NCI-H146 treated with DMSO at 0.1 percent for 48 hours (cell line): ENCODE data around the gene TMEM231.
"Not testable (repeated sequence)": the region's sequence is repeated elsewhere in the genome, so short reads cannot be mapped to it uniquely, and the experiment has no call there.

Experiments
- DNase-seq: peaks from one replicate; lab custom pipeline; 2025; ENCODE audit not compliant: unreplicated experiment; lab: John Stamatoyannopoulos, UW

TMEM231 gene, protein sequence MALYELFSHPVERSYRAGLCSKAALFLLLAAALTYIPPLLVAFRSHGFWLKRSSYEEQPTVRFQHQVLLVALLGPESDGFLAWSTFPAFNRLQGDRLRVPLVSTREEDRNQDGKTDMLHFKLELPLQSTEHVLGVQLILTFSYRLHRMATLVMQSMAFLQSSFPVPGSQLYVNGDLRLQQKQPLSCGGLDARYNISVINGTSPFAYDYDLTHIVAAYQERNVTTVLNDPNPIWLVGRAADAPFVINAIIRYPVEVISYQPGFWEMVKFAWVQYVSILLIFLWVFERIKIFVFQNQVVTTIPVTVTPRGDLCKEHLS

GRCh38 chr16:75555707-75556430, at the start of gene TMEM231:
Gene TMEM231, minus strand, starts transcription at chr16:75556252. Its CDS starts 43 bp downstream, at chr16:75556209.
- peak; percentile 66 for DNase-seq

DNA sequence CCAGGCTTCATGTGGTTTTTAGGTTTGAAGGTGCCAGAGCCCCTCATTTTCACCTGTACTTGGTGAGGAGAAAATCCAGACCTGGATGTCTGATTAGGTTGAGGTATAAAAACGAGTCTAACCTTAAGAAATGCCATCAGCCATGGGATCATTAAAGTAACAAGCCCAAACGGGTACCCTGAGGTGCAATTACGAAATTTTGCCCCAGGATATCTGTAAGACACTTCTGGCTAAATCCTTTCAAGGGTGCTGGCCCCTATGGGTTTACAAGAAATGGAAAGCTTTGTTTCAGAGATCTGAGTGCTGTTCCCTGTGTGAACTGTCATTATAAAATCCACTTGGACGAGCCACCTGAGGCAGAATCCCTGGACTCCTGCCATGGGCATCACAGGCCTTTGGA, 47.2 kb upstream of the TMEM231 start:
- no peak for DNase-seq

DNA sequence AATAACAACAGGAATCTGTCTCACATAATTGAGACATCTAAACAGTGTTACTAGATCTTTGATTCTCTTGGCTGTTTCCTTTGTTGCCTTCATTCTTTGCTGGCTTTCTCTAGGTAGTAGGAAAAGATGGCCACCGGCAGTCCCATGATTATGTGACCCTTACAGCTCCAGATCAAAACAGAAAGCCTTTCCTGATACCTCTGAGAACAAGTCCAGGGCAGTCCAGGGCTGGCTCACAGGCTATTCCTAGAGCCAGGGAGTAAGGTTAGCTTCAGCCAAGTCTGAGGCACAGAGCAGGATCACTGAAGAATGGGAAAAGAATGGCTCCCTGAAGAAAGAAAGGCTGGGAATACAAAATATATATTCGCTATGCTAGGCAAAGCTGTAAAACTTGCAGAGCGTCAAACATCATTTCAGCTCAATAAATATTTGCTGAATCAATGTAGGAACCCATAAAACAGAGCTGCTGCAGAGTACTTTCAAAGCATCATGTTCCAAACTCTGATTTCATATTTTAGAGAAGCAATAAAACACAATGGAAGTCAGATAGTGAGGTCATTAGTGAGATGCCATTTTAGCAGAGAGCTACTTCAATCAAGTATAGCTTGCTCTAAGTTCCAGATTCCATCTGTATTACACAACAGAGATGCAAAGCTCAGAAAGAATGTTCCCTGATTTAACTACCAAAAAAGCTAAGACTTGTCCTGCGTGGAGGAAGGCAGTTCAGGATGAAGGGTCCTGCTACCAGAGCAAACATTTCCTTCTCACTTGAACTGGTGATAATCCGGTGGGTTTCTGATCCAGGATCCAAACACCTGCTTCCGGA, 43.6 kb upstream of the TMEM231 start:
- DNase-seq: no peak

DNA sequence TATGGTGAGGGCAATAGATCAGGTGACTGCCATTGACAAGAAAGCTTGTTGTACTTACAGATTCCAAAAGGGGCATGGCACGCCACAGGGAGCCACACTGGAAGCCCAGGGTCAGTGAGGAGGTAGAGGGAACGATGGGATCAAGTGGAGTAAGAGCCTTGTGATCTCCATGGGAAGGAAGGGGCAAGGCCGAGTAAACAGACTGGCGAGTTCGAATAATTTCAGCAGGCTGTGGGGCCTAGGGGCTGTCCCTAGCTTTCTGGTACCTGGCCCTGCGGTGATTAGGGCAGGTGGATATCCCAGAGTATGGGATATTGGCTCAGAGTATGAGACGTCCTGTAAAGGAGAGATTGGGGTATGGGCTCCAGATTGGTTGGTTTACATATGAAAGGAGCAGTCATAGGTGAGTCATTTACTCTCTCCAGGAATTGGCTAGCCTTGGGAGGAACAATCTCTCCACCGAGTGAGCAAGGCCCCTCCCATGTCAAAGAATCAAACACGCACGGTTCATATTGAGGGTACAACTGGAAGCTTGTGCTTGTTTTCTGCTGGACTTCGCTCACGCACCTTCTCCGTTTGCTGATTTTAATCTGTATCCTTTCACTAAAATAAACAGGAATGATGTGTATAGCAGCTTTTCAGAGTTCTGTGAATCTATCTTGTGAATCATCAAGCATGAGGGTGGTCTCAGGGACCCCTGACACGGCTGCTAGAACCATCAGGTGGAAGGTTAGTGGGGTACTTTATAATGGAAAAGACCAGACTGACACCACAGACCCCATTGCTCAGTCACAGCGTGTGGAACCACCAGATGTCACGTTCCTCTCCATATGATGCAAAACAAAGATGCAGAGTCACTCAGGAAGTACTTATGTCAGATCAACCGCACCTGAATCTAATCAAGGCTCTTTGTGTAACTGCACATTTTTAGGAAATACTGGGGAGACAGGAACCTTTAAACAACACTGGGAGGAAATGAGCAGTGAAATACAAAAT, 38.1 kb upstream of the TMEM231 start:
- DNase-seq: no peak

- DNase-seq: no peak
These were observed 37.3 kb upstream of the TMEM231 start for GRCh38 chr16:75593308-75593707.

DNA sequence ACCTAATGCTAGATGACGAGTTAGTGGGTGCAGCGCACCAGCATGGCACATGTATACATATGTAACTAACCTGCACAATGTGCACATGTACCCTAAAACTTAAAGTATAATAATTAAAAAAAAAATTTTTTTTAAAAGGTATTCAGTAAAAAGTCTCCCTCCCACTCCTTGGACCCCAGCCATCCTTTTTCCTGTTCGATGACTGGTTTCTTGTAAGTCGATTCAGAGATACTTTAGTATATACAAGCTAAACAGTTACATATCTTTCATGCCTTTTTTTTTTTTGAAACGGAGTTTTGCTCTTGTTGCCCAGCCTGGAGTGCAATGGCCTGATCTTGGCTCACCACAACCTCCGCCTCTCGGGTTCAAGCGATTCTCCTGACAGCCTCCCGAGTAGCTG, 35.9 kb upstream of the TMEM231 start:
- DNase-seq: not testable (repeated sequence)

GRCh38 chr16:75590920-75591843, 35.1 kb upstream of the TMEM231 start:
- DNase-seq: no peak

DNA sequence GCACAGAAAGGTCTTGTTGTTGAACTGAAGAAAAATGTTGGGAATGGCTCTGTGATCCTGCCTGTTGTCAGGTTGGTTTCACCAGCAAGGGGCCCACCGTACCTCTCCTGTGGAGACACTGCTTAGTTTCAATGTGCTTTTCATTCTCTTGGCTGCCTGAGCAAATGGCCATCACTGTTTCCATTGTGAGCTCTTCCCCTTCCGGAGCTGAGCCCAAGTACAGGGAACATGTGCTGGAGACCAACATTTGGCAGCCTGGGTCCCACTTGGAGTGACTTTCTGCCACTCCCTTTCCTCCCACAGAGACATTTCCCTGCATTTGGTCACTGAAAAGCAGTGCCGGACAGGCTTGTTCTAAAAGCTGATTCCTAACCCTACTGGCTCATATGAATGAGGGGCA, 33.3 kb upstream of the TMEM231 start:
- DNase-seq: no peak

GRCh38 chr16:75588716-75589115, 32.7 kb upstream of the TMEM231 start:
- DNase-seq: no peak

GRCh38 chr16:75584108-75584507, 28.1 kb upstream of the TMEM231 start:
- no peak for DNase-seq

DNA sequence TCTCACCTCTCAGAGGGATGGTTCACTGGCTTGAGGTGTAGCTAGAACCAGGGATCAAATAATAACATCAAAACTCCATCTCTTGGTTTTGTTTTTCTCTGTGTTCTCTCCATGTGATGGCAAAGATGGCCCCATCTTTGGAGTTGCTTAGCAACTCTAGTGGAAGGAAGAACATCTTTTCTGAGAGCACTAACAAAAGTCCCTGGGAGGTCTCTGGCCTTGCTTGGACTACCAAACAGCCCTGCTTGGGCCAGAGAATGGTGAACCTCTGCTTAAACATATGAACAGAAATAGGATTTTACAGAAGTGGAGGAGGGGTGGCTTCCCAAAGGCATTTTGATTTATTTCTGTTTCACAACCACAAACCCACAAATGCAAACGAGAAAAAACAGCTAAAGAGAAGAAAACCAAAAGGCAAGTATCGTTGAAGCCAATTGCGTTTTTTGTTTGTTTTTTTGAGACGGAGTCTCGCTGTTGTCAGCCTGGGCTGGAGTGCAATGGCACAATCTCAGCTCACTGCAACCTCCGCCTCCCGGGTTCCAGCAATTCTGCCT, 23.3 kb upstream of the TMEM231 start:
- DNase-seq: no peak

DNA sequence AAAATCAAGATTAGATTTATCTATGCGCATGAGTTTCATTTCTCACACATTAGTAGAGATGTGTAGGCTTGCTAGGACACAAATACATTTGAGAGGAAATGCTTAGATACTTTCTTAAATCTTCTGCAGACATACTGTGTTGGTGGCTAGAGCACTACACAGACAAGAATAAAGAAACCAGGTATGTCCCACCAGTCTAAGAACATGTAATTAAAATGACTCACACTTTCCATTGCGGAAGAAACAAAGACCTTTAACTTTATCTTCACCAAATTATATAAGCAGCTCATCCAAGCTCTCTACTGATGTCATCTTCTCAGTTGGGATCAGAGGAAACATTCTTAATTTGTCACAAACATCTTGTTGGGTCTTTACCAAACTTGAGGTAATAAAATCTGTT, 22.7 kb upstream of the TMEM231 start:
- DNase-seq: no peak

DNA sequence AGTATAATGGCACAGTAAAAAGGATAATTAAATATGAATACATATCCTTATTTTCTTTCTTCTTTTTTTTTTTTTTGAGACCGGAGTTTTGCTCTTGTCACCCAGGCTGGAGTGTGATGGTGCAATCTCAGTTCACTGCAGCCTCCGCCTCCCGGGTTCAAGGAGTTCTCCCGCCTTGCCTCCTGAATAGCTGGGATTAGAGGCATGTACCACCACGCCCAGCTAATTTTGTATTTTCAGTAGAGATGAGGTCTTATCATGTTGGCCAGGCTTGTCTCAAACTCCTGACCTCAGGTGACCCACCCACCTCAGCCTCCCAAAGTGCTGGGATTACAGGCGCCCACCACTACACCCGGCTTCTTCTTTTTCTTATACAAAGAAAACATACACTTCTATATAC, 22.2 kb upstream of the TMEM231 start:
- no peak for DNase-seq

- DNase-seq: no peak
These were observed 20.3 kb upstream of the TMEM231 start for GRCh38 chr16:75576384-75576811.

GRCh38 chr16:75575958-75576357, 19.9 kb upstream of the TMEM231 start:
- DNase-seq: no peak

- DNase-seq: no peak
These were observed 17.9 kb upstream of the TMEM231 start for GRCh38 chr16:75573955-75574354.

GRCh38 chr16:75572864-75573542, 17.0 kb upstream of the TMEM231 start:
- DNase-seq: no peak

- no peak for DNase-seq
These were observed 14.5 kb upstream of the TMEM231 start for GRCh38 chr16:75570396-75571065.
